ENCODE results near the gene DNAJA4. TPM values are rescaled to one million over a fixed set of nuclear protein-coding genes. Genes with fewer than 3 reads are reported as not detected.

DNAJA4 gene
- total RNA-seq, 4 donors from 2014 or later: 36.9 to 66.8 (median 48.6) TPM

DNA sequence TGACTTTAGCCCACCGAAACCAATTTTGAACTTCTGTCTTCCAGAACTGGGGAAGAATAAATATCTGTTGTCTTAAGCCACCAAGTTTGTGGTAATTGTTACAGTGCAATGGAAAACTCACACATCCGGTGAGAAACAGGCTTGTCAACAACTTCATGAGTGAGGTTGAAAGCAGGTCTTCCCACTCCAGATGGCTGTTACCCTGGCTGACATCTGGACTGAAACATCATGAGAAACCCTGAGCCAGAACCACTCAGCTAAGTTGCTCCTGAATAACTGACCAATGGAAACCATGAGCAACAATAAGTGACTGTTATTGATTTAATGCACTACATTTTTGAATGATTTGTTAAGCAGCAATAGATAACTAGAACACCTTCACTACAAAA is 40.3 kb upstream of the DNAJA4 start:
- 50 to 60% methylated on average over 2 of the region's 2 CpGs for WGBS, 2 donors
- DNase-seq (ENCODE audit: low spot score in 2 of 2): no peak
- intact Hi-C loops (cut with DNase I; ENCODE audit: low total_unique reads): no loop called here
- TF ChIP-seq, protein P1, sequence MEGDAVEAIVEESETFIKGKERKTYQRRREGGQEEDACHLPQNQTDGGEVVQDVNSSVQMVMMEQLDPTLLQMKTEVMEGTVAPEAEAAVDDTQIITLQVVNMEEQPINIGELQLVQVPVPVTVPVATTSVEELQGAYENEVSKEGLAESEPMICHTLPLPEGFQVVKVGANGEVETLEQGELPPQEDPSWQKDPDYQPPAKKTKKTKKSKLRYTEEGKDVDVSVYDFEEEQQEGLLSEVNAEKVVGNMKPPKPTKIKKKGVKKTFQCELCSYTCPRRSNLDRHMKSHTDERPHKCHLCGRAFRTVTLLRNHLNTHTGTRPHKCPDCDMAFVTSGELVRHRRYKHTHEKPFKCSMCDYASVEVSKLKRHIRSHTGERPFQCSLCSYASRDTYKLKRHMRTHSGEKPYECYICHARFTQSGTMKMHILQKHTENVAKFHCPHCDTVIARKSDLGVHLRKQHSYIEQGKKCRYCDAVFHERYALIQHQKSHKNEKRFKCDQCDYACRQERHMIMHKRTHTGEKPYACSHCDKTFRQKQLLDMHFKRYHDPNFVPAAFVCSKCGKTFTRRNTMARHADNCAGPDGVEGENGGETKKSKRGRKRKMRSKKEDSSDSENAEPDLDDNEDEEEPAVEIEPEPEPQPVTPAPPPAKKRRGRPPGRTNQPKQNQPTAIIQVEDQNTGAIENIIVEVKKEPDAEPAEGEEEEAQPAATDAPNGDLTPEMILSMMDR (IDR thresholded peaks at IDR 0.05): no peak
- no peak for TF ChIP-seq POLR2A (IDR thresholded peaks at IDR 0.05)
- no peak overlapping the region for H3K4me3 ChIP-seq (ENCODE audit: low read depth, poor library complexity, severe bottlenecking)

DNA sequence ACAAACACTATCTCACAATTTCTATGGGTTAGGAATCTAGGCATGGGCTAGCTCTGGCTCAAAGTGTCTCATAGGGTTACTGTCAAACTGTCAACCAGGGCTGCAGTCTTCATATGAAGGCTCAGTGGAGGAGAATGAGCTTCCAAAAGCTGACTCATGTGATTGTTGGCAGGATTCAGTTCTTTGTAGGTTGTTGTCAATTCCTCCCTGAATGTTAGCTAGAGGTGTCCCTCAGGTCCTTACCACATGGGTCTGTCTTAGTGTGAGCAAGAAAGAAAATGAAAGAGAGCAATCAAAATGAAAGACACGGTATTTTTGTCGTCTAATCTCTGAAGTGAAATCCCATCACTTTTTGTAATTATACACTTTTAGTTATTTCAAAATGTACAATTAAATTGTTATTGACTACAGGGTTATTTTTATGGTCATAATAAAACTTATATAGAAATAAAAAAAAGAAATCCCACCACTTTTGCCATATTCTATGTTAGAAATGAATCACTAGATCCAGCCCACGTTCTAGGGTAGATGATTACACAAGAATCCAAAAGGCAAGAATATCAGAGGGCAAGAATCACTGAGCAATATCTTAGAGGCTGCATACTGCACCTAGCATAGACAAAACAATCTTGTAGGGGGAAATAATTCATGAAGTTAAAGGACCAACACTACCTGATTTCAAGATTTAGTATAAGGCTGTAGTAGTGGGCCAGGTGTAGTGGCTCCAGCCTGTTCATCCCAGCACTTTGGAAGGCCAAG is 38.4 kb upstream of the DNAJA4 start:
- 88 to 94% methylated on average over 3 of the region's 3 CpGs for WGBS, 2 donors
- intact Hi-C loops (cut with DNase I; ENCODE audit: low total_unique reads): no loop called here
- H3K4me3 ChIP-seq (ENCODE audit: low read depth, poor library complexity, severe bottlenecking): no peak overlapping the region
- DNase-seq (ENCODE audit: low spot score in 2 of 2): no peak
- TF ChIP-seq, protein P1 (IDR thresholded peaks at IDR 0.05): no peak
- no peak for TF ChIP-seq POLR2A (IDR thresholded peaks at IDR 0.05)

DNA sequence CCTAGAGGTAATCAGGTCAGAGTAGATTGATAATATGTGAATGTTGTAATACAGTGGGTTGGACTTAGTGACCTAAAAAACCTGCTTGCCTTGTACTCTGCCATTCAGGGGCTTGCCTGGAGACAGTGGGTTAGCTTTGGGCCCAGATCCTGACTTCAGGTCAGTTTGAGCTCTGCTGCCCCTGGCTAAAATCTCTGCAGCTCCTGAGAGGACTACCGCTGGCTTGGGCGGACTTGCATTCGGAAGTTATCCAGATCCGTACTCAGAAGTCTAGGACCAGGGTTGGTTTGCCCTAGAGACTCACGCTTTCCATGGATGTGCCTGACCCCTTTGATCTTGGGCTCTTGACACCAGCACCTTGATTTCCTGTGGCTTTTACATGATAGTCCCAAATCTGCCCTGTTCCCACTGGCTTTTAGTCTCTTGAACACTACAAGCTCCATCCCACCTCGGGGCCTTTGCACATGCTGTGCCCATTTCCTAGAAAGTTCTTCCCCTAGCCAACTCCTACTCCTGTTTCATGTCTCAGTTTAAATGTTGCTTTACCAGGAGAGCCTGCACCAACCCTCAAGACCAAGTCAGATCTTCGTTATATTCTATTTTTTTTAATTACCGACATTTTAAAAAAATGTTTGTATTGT is 35.9 kb upstream of the DNAJA4 start:
- WGBS, 2 donors: 89 to 93% methylated on average over 8 of the region's 8 CpGs
- intact Hi-C loops (cut with DNase I; ENCODE audit: low total_unique reads): no loop called here
- no peak for TF ChIP-seq POLR2A (IDR thresholded peaks at IDR 0.05)
- TF ChIP-seq, protein P1 (IDR thresholded peaks at IDR 0.05): no peak
- no peak for DNase-seq (ENCODE audit: low spot score in 2 of 2)
- no peak overlapping the region for H3K4me3 ChIP-seq (ENCODE audit: low read depth, poor library complexity, severe bottlenecking)

DNA sequence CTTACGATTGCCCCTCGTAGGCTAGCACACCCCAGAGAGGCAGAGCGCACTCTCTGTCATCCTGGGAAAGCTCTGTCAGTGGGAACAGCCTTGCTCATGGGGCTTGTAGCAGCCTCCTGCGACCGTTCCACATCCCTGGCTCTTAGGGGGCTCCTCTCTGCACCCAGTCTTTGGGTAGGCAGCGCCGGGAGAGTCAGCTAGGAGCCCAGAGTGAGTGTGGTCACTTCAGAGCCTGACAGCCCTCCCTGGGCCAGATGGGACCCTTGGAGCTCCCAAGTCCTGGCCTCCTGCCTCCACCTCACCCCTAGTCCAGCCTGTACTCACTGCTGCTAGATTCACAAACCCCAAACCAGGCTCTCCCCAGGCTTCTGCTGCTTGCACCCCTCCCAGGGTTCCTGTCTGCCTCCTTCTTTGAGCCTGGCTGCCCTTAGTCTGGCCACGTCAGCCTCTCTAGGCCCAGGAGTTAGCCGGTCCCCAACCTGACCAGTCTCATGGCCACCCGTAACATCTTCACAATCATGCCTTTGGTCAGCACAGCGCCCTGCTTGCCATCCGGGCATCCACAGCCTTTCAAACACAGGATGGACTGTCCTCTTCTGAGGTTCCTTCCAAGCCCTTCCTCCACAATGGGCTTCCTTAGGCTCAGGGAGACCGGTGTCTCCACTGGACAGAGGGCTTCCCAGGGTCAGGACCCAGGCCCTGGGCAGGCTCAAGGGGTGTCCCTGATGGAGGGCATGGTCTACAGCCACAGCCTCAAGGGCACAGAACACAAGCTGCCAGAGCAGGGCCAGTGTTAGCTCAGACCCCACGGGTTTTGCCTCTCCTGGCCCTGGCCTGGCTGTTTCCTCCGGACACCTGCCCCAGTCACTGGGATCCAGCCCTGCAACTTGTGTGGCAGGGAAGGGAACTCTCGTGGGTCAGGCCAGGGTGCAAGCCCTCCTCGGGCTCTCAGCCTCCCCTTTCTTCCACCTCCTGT is 34.6 kb upstream of the DNAJA4 start:
- no peak overlapping the region for H3K4me3 ChIP-seq (ENCODE audit: low read depth, poor library complexity, severe bottlenecking)
- no peak for TF ChIP-seq POLR2A (IDR thresholded peaks at IDR 0.05)
- TF ChIP-seq, protein P1 (IDR thresholded peaks at IDR 0.05): no peak
- WGBS, 2 donors: 83 to 93% methylated on average over 14 to 17 of the region's 17 CpGs
- no peak for DNase-seq (ENCODE audit: low spot score in 2 of 2)
- intact Hi-C loops (cut with DNase I; ENCODE audit: low total_unique reads): no loop called here

DNA sequence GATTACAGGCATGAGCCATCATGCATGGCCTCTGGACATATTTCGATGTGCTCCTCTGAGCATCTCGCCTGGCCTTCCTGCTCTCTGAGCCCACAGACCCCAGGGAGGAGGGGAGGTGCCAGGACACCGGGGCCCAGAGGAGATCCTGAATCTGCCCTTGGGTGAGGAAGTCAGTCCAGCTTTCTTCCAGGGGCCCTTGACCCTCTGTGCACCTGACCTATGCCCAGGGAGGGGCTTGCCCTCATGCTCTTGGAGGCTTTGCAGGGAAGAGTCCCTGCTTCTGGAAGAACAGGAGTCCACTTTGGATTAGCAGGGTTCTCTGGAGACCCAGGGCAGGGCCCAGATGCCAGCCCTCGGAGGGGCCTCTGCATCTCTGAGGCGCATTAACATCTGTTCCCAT is 31.4 kb upstream of the DNAJA4 start:
- intact Hi-C loops (cut with DNase I; ENCODE audit: low total_unique reads): no loop called here
- no peak for DNase-seq (ENCODE audit: low spot score in 2 of 2)
- no peak for TF ChIP-seq POLR2A (IDR thresholded peaks at IDR 0.05)
- TF ChIP-seq, protein P1 (IDR thresholded peaks at IDR 0.05): no peak
- no peak overlapping the region for H3K4me3 ChIP-seq (ENCODE audit: low read depth, poor library complexity, severe bottlenecking)
- 81 to 90% methylated on average over 4 to 5 of the region's 5 CpGs for WGBS, 2 donors

Data from lower leg skin (tissue), 4 donors.